ENCODE data around the gene PRELID3B. TPM values are rescaled to one million over a fixed set of nuclear protein-coding genes. Genes with fewer than 3 reads are reported as not detected.

The PRELID3B gene
- total RNA-seq (10 to 100 TPM; 55.7 to 56.3 TPM), polyA plus RNA-seq (ENCODE audit: insufficient read length in 6 of 6) (10 to 100 TPM; 49.6 to 63.1 (median 54.7) TPM)
- long read RNA-seq, donor 1, transcript PRELID3B-201 (6 exons, 2,626 nt) = major isoform, 23 of 32 reads
- long read RNA-seq, donor 1, partial matches to known transcripts = 0 of 32 reads
- long read RNA-seq, donor 1, other reads (novel, unspliced or antisense) = 0 of 32 reads
- long read RNA-seq, donor 2, transcript PRELID3B-201 (6 exons, 2,626 nt) = major isoform, 25 of 27 reads
- long read RNA-seq, donor 2, partial matches to known transcripts = 0 of 27 reads
- long read RNA-seq, donor 2, other reads (novel, unspliced or antisense) = 0 of 27 reads
- long read RNA-seq, donor 3, transcript PRELID3B-201 (6 exons, 2,626 nt) = major isoform, 19 of 20 reads
- long read RNA-seq, donor 3, partial matches to known transcripts = 0 of 20 reads
- long read RNA-seq, donor 3, other reads (novel, unspliced or antisense) = 0 of 20 reads
- long read RNA-seq, donor 4, transcript PRELID3B-201 (6 exons, 2,626 nt) = major isoform, 11 of 18 reads
- long read RNA-seq, donor 4, partial matches to known transcripts = 1 of 18 reads
- long read RNA-seq, donor 4, other reads (novel, unspliced or antisense) = 5 of 18 reads
- long read RNA-seq, donor 5, transcript PRELID3B-201 (6 exons, 2,626 nt) = major isoform, 27 of 28 reads
- long read RNA-seq, donor 5, partial matches to known transcripts = 0 of 28 reads
- long read RNA-seq, donor 5, other reads (novel, unspliced or antisense) = 0 of 28 reads
- long read RNA-seq, donor 6, transcript PRELID3B-201 (6 exons, 2,626 nt) = major isoform, 21 of 25 reads
- long read RNA-seq, donor 6, partial matches to known transcripts = 0 of 25 reads
- long read RNA-seq, donor 6, other reads (novel, unspliced or antisense) = 0 of 25 reads
- long read RNA-seq, donor 7, transcript PRELID3B-201 (6 exons, 2,626 nt) = major isoform, 12 of 14 reads
- long read RNA-seq, donor 7, partial matches to known transcripts = 0 of 14 reads
- long read RNA-seq, donor 7, other reads (novel, unspliced or antisense) = 0 of 14 reads
- long read RNA-seq, donor 8, transcript PRELID3B-201 (6 exons, 2,626 nt) = major isoform, 17 of 19 reads
- long read RNA-seq, donor 8, partial matches to known transcripts = 0 of 19 reads
- long read RNA-seq, donor 8, other reads (novel, unspliced or antisense) = 0 of 19 reads
- long read RNA-seq, donor 9, partial matches to known transcripts = 0 of 2 reads
- long read RNA-seq, donor 9, other reads (novel, unspliced or antisense) = 0 of 2 reads
- long read RNA-seq, donor 10, transcript PRELID3B-201 (6 exons, 2,626 nt) = major isoform, 6 of 7 reads
- long read RNA-seq, donor 10, partial matches to known transcripts = 0 of 7 reads
- long read RNA-seq, donor 10, other reads (novel, unspliced or antisense) = 1 of 7 reads
- long read RNA-seq, donor 11, transcript PRELID3B-201 (6 exons, 2,626 nt) = major isoform, 24 of 27 reads
- long read RNA-seq, donor 11, partial matches to known transcripts = 0 of 27 reads
- long read RNA-seq, donor 11, other reads (novel, unspliced or antisense) = 0 of 27 reads
- long read RNA-seq, donor 12, transcript PRELID3B-201 (6 exons, 2,626 nt) = major isoform, 8 of 8 reads
- long read RNA-seq, donor 12, partial matches to known transcripts = 0 of 8 reads
- long read RNA-seq, donor 12, other reads (novel, unspliced or antisense) = 0 of 8 reads

DNA sequence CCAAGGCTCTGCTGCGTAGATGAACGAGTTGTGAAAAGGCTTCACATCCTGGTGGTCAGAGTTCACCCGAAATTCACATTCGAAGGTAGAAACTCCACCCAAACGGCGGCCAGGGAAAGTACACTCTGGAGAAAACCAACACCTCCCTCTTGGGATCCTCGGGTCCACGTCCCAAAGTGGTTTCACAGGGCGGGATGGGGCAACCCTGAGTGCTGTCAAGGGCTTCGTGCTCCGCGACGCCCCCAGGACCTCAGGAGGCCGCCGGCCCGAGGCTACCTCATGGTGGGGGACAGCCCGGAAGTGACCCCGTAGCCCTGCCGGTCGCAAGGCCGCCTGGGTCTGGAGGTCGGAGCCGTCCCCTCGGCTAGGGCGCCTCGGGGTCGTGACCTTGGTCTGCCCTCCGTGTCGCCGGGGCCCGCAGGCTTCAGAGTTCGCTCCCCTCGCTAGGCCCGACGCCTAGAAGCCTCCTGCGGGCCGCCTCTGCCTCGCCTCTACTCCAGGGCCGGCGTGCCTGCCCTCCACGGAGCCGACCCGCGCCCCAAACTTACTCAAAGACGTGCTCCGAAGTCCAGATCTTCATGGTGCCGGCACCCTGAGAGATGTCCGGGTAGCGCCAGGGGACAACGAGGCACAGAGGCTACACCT, at the start of gene PRELID3B:
PRELID3B (minus strand) TSS at position 636 of the 645 bp plus-strand sequence; CDS start at position 580, 56 bp downstream.
- peak; percentile 43 for ATAC-seq

DNA sequence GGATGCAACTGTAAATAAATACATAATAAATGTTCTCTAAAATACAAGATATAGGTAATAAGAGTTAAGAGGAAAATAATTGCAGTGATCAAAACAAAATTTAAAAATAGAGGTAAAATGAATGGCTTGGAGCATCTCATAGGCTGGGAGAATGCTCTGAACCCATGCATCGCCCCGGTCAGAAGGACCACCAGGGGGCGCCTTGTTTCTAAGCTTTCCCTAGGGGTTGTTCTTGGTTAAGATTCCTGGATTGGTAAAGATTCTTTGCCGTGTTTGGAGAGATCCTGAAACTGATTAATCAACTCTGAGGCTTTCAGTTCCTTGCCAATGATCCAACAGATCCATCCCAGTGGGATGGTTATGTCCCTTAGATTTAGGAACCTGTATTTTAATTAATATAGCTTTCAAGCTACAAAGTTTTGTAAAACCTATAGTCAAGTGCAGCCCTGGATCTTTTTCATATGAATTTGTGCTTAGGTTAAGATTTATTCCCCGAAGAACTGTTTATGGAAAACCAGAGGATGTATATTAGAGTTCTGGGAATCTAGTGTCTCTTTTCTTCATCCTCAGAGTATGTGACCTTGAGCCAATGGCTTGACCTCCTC, 45.3 kb upstream of the PRELID3B start:
- Histone ChIP-seq H3K36me3 (no peaks in the 10 kb centered on the region), H3K27ac (no peak overlapping the region), H3K4me3 (no peak overlapping the region), H3K27me3 (peaks cover 0 to 8% of the 10 kb centered on the region in 2 donors), H3K4me1 (peaks cover 0 to 4% of the 10 kb centered on the region in 2 donors), H3K9me3 (no peaks in the 10 kb centered on the region)
- TF ChIP-seq, protein P1, sequence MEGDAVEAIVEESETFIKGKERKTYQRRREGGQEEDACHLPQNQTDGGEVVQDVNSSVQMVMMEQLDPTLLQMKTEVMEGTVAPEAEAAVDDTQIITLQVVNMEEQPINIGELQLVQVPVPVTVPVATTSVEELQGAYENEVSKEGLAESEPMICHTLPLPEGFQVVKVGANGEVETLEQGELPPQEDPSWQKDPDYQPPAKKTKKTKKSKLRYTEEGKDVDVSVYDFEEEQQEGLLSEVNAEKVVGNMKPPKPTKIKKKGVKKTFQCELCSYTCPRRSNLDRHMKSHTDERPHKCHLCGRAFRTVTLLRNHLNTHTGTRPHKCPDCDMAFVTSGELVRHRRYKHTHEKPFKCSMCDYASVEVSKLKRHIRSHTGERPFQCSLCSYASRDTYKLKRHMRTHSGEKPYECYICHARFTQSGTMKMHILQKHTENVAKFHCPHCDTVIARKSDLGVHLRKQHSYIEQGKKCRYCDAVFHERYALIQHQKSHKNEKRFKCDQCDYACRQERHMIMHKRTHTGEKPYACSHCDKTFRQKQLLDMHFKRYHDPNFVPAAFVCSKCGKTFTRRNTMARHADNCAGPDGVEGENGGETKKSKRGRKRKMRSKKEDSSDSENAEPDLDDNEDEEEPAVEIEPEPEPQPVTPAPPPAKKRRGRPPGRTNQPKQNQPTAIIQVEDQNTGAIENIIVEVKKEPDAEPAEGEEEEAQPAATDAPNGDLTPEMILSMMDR (IDR thresholded peaks at IDR 0.05) = peak; percentile 87 to 96
- peak; percentile 97 for ATAC-seq
- intact Hi-C loops (cut with DNase I) = loop anchor here in 1 of 2 donors (5.0 kb wide), 2 partner anchors 134 to 364 kb away; no protein-coding TSS in a partner anchor
- DNase-seq = peak; percentile 56 to 91 (median 78)

More for the DNA sequence above, at the start of gene PRELID3B:
- H3K27ac ChIP-seq = peak within 1 kb of the TSS; percentile 76 to 81
- DNase-seq = no peak
- peaks cover 22 to 51% of the 10 kb centered on the region in 2 donors for H3K4me1 ChIP-seq
- H3K36me3 ChIP-seq = peaks cover 1 to 13% of the 10 kb centered on the region in 2 donors
- H3K4me3 ChIP-seq = peak within 1 kb of the TSS; percentile 74 to 87
- TF ChIP-seq, protein P1 (IDR thresholded peaks at IDR 0.05) = no peak
- H3K9me3 ChIP-seq = no peaks in the 10 kb centered on the region
- intact Hi-C loops (cut with DNase I) = no loop called here
- H3K27me3 ChIP-seq = no peaks in the 10 kb centered on the region

DNA sequence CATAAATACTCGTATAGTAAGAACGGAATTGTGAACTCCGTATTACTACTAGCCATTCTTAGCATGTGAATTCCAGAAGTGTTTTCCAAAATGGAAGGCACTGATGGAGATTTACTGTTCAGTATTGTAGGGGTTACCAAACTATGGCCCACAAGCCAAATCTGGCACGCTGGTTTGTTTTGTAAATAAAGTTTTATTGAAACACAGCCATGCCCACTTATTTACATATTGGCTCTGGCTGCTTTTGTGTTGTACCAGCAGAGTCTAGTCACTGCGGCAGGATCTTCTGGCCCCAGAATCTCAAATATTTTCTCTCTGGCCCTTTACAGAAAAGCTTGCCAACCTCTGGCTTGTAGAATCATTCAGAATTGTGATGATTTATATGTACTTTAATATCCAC, 44.3 kb upstream of the PRELID3B start:
- intact Hi-C loops (cut with DNase I) = loop anchor here in 1 of 2 donors (5.0 kb wide), 2 partner anchors 135 to 365 kb away; no protein-coding TSS in a partner anchor

More for the DNA sequence above, 44.3 kb upstream of the PRELID3B start:
- TF ChIP-seq, protein P1 (IDR thresholded peaks at IDR 0.05) = no peak
- Histone ChIP-seq H3K9me3 (no peaks in the 10 kb centered on the region), H3K36me3 (no peaks in the 10 kb centered on the region), H3K27me3 (peaks cover 0 to 8% of the 10 kb centered on the region in 2 donors), H3K27ac (no peak overlapping the region), H3K4me3 (no peak overlapping the region), H3K4me1 (peaks cover 0 to 4% of the 10 kb centered on the region in 2 donors)
- ATAC-seq (no peak), DNase-seq (no peak)
